HG03064 (cell line): Measurements from ENCODE around the gene PLCG1.
A peak's percentile ranks its signal among the peaks of the same experiment; 100 is the strongest.
"Not testable (repeated sequence)": the region's sequence is repeated elsewhere in the genome, so short reads cannot be mapped to it uniquely, and the experiment has no call there.

Experiments
- ATAC-seq: cut with Tn5 transposase; IDR thresholded peaks from one replicate; pipeline ENCODE4 v1.9.1; 2021; ENCODE audit warnings: low read depth; ENCODE audit not compliant: unreplicated experiment

Gene PLCG1

GRCh38 chr20:41123631-41124030, 13.7 kb upstream of the PLCG1 start:
- no peak for ATAC-seq

GRCh38 chr20:41124451-41125094, 12.8 kb upstream of the PLCG1 start:
- ATAC-seq, result no peak

- no peak for ATAC-seq
Observed at GRCh38 chr20:41125530-41126457, 11.5 kb upstream of the PLCG1 start.

GRCh38 chr20:41126719-41127118, 10.6 kb upstream of the PLCG1 start:
- no peak for ATAC-seq

- not testable (repeated sequence) for ATAC-seq
Observed at GRCh38 chr20:41128317-41128716, 9.0 kb upstream of the PLCG1 start.

- no peak for ATAC-seq
Observed at GRCh38 chr20:41131594-41132387, 5.6 kb upstream of the PLCG1 start.

GRCh38 chr20:41132388-41132775, 5.0 kb upstream of the PLCG1 start:
- ATAC-seq, result not testable (repeated sequence)

GRCh38 chr20:41133709-41134361, 3.5 kb upstream of the PLCG1 start:
- no peak for ATAC-seq

- no peak for ATAC-seq
Observed at GRCh38 chr20:41134362-41135186, 2.8 kb upstream of the PLCG1 start.

GRCh38 chr20:41135187-41135887, 2.0 kb upstream of the PLCG1 start:
- ATAC-seq, result no peak

- no peak for ATAC-seq
Observed at GRCh38 chr20:41135888-41136679, 1.3 kb upstream of the PLCG1 start.

- peak; percentile 4 for ATAC-seq
Observed at GRCh38 chr20:41137614-41138474, 501 bp downstream of the PLCG1 start.

GRCh38 chr20:41138475-41139226, 1.3 kb downstream of the PLCG1 start:
- no peak for ATAC-seq

- ATAC-seq, result no peak
Observed at GRCh38 chr20:41139227-41140093, 2.1 kb downstream of the PLCG1 start.

GRCh38 chr20:41140226-41141133, 3.1 kb downstream of the PLCG1 start:
- no peak for ATAC-seq
